Glutamatergic neuron (in vitro differentiated cells): ENCODE measurements around the gene ZFHX3. TPM values are rescaled to one million over a fixed set of nuclear protein-coding genes. Genes with fewer than 3 reads are reported as not detected.

Experiments used
- DNase-seq: peaks from one replicate; pipeline ENCODE4 v3.0.0; 2022
- H3K27ac Mint-ChIP-seq: one replicate; pipeline ENCODE4 v1.8.0; 2020; ENCODE audit warnings: mild to moderate bottlenecking, mixed read lengths, inconsistent platforms; ENCODE audit not compliant: unreplicated experiment
- H3K27me3 Mint-ChIP-seq: one replicate; pipeline ENCODE4 v1.8.0; 2020; ENCODE audit warnings: mild to moderate bottlenecking, moderate library complexity, mixed read lengths, inconsistent platforms; ENCODE audit not compliant: unreplicated experiment
- H3K36me3 Mint-ChIP-seq: one replicate; pipeline ENCODE4 v1.8.0; 2020; ENCODE audit warnings: mild to moderate bottlenecking, mixed read lengths, inconsistent platforms; ENCODE audit not compliant: unreplicated experiment
- H3K4me1 Mint-ChIP-seq: one replicate; pipeline ENCODE4 v1.8.0; 2020; ENCODE audit warnings: mild to moderate bottlenecking, low read depth, mixed read lengths, inconsistent platforms; ENCODE audit not compliant: unreplicated experiment
- H3K4me3 Mint-ChIP-seq: one replicate; pipeline ENCODE4 v1.8.0; 2020; ENCODE audit warnings: mild to moderate bottlenecking, mixed read lengths, inconsistent platforms; ENCODE audit not compliant: unreplicated experiment
- H3K9me3 Mint-ChIP-seq: one replicate; pipeline ENCODE4 v1.8.0; 2020; ENCODE audit warnings: mild to moderate bottlenecking, moderate library complexity, mixed read lengths, inconsistent platforms; ENCODE audit not compliant: unreplicated experiment
- total RNA-seq: library from RNA; stranded (reverse); fragmentation: NEBNext Ultra II Directional; extraction: Animal tissue kit (Norgen Biotek cat#: 25700); gene quantifications from one replicate; pipeline ENCODE4 v1.2.1, GENCODE V29; 2021; ENCODE audit not compliant: unreplicated experiment
- TF ChIP-seq, protein P1 (sequence below): fragments of 200-600 bp; sonication (generic); IDR thresholded peaks from one replicate; pipeline ENCODE4 v1.5.0; 2021; ENCODE audit not compliant: partially characterized antibody, unreplicated experiment

ZFHX3 gene
- total RNA-seq, 1 donor from 2014 or later: 6.8 TPM

GRCh38 chr16:72814226-72814625 is 233.7 kb downstream of the ZFHX3 start:
- TF ChIP-seq, protein P1, sequence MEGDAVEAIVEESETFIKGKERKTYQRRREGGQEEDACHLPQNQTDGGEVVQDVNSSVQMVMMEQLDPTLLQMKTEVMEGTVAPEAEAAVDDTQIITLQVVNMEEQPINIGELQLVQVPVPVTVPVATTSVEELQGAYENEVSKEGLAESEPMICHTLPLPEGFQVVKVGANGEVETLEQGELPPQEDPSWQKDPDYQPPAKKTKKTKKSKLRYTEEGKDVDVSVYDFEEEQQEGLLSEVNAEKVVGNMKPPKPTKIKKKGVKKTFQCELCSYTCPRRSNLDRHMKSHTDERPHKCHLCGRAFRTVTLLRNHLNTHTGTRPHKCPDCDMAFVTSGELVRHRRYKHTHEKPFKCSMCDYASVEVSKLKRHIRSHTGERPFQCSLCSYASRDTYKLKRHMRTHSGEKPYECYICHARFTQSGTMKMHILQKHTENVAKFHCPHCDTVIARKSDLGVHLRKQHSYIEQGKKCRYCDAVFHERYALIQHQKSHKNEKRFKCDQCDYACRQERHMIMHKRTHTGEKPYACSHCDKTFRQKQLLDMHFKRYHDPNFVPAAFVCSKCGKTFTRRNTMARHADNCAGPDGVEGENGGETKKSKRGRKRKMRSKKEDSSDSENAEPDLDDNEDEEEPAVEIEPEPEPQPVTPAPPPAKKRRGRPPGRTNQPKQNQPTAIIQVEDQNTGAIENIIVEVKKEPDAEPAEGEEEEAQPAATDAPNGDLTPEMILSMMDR: no peak
- no peak for DNase-seq
- Mint-ChIP-seq H3K9me3 (no peaks in the 10 kb centered on the region), H3K4me1 (no peaks in the 10 kb centered on the region), H3K27me3 (no peaks in the 10 kb centered on the region), H3K4me3 (no peak overlapping the region), H3K36me3 (no peaks in the 10 kb centered on the region), H3K27ac (no peak overlapping the region)

- no peak overlapping the region for H3K27ac Mint-ChIP-seq
Observed at GRCh38 chr16:72812672-72813071, 235.3 kb downstream of the ZFHX3 start.

DNA sequence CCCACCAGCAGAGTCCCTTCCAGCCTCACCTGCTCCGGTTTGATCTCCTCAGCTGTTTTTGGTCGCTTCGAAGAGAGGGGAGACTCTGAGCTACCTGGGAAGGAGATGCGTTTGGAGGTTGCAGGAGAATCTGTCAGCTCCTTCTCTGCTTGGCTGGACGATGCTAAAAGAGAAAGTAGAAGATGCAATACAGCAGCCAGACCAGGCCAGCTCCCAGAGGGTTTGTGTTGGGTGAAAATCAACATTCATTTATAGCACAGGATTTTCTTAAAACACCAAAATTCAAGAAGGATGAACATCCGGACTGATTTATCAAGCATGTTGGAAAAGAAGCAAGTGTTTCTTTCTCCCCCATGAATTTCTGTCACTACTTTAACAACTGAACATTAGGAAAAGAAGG is 236.1 kb downstream of the ZFHX3 start:
- no peaks in the 10 kb centered on the region for H3K9me3 Mint-ChIP-seq
- DNase-seq: no peak
- no peak overlapping the region for H3K4me3 Mint-ChIP-seq
- H3K27me3 Mint-ChIP-seq: no peaks in the 10 kb centered on the region
- TF ChIP-seq, protein P1: no peak
- H3K36me3 Mint-ChIP-seq: no peaks in the 10 kb centered on the region
- H3K4me1 Mint-ChIP-seq: no peaks in the 10 kb centered on the region
- H3K27ac Mint-ChIP-seq: no peak overlapping the region

More at GRCh38 chr16:72812672-72813071, 235.3 kb downstream of the ZFHX3 start:
- no peaks in the 10 kb centered on the region for H3K4me1 Mint-ChIP-seq
- TF ChIP-seq, protein P1: no peak
- no peak overlapping the region for H3K4me3 Mint-ChIP-seq
- no peaks in the 10 kb centered on the region for H3K36me3 Mint-ChIP-seq
- DNase-seq: no peak
- no peaks in the 10 kb centered on the region for H3K27me3 Mint-ChIP-seq
- H3K9me3 Mint-ChIP-seq: no peaks in the 10 kb centered on the region

- no peak for DNase-seq
- no peaks in the 10 kb centered on the region for H3K4me1 Mint-ChIP-seq
- no peaks in the 10 kb centered on the region for H3K9me3 Mint-ChIP-seq
- H3K36me3 Mint-ChIP-seq: no peaks in the 10 kb centered on the region
- TF ChIP-seq, protein P1: no peak
- H3K27ac Mint-ChIP-seq: no peak overlapping the region
- no peak overlapping the region for H3K4me3 Mint-ChIP-seq
- H3K27me3 Mint-ChIP-seq: no peaks in the 10 kb centered on the region
Observed at GRCh38 chr16:72811188-72811720, 236.7 kb downstream of the ZFHX3 start.

DNA sequence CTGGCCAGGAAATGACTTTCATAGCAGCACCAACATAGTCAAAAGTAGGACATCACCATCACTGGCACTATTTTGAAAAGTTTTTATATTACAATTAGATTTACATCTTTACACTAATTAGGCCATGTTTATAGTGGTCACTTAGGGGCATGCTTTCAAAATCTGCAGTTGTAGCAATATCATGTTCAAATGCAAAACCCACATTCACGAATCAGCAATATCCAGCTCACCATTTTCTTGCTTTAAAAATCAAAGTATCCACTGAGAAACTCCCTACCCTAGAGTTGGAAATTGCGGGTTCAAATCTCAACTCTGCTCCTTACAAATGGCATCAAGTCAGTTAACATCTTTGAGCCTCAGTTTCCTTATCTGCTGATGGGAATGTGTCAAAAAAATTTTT is 237.4 kb downstream of the ZFHX3 start:
- H3K4me1 Mint-ChIP-seq: no peaks in the 10 kb centered on the region
- no peaks in the 10 kb centered on the region for H3K27me3 Mint-ChIP-seq
- TF ChIP-seq, protein P1: no peak
- no peak for DNase-seq
- H3K4me3 Mint-ChIP-seq: no peak overlapping the region
- H3K27ac Mint-ChIP-seq: no peak overlapping the region
- no peaks in the 10 kb centered on the region for H3K36me3 Mint-ChIP-seq
- no peaks in the 10 kb centered on the region for H3K9me3 Mint-ChIP-seq
